GM19043 (cell line): ENCODE measurements around the gene UFM1.
A peak's percentile ranks its signal among the peaks of the same experiment; 100 is the strongest.
"Not testable (repeated sequence)": the region's sequence is repeated elsewhere in the genome, so short reads cannot be mapped to it uniquely, and the experiment has no call there.

Experiments
- ATAC-seq: cut with Tn5 transposase; IDR thresholded peaks from one replicate; pipeline ENCODE4 v1.9.1; 2021; ENCODE audit warnings: low read depth; ENCODE audit not compliant: unreplicated experiment

UFM1 gene

DNA sequence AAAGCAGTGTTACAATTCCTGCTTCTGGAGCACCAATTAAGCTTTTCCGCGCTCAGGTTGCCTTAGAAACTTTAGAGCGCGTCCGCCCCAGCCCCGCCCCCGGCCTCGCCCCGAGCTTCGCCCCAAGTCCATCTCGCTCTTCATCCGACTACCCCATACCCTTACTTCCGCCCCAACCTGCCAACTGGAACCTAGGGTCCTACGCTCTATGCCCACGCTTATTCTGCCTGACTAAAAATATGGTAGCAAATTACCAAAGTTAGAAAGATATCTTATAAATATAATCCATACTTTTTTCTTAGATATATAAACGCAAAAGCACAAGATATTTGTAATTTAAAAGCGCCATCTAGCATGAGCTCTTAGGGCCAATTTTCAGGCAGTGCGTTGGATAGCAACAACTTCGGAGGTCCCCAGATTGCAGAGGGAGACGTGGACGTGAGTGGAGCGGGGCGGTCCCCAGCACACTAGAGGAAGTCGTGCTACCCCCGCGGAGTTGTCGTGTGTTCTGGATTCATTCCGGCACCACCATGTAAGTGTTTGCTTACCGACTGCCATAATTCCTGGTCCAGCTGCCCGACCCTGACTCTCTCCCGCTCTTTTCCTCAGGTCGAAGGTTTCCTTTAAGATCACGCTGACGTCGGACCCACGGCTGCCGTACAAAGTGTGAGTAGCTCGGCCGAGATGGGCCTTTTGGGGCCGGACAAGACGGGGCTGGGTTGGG is at the start of gene UFM1:
Gene UFM1 (plus strand): TSS at position 462 of the 724 bp plus-strand sequence. CDS start 69 bp downstream, at position 531.
- ATAC-seq = peak; percentile 94

DNA sequence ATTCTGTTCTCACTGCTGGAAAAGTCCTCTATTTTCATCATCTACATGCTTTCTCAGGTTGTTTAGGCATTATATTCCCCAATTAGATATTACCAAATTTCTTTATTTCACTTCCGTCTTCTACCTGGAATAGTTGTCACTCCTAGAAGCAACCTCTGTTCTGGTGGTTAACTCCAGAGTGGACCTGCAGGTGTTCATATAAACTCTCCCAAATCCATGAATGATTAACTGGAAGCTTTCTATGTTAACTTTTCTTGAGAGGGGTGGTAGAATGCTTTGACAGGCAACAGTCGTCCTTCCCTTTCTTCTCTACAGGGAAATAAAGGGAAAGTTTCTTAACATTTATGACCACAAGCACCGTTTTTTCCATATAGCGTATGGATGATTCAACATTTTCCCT is 48.4 kb upstream of the UFM1 start:
- no peak for ATAC-seq

DNA sequence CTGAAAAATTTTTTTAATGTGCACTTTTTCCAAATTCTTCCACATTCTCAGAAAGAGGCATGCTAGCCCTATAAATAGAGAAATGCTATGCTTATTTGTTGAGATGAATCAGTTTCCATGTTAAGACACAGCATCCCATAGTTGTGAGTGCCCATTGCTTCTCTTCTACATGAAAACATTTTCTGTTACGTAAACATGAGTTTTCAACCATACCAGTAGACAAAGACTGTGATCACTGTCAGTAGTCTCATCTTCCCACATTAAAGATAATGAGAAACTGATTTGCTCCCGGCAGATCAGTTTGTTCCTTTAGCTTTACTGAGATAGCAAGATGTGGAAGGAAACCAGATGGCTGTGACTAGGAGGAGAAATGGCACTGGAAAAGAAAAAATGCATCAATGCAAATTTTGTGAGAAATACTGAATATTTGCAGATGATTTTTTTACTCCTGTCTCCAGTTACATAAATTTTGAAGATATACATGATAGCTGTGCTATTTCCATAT is 45.8 kb upstream of the UFM1 start:
- no peak for ATAC-seq

DNA sequence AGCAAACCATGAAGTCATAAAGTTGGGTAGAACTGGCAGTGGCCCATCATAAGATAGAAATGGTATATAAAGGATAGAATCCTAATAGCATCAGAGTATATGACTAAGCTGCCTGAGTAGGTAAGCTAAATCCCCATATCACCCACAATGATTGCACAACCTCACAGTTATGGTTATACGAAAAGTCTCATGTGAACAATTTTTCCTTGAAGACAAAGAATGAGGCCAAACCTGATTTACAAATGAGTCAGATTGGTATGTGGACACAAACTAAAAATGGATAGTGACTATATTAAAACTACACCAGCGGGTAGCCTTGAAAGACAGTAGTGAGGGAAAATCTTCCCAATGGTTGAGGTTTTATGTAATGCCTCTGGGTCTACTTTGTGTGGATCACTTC is 40.9 kb upstream of the UFM1 start:
- no peak for ATAC-seq

DNA sequence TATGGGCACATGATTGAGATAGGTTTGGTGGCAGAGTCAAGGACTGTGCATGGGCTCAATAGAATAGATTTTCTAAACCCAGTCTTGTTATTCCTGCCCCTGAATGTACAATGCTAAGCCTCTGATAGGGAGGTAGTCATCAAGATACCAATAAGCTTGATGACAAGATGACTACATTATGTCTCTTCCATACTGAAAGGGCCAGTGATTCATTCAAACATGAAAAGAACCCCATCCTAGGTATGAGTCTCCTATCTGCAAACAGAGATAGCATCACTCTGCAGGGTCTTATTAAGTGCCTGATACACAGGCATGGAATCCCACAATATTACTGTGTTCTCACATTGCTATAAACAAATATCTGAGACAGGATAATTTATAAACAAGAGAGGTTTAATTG is 40.3 kb upstream of the UFM1 start:
- no peak for ATAC-seq

DNA sequence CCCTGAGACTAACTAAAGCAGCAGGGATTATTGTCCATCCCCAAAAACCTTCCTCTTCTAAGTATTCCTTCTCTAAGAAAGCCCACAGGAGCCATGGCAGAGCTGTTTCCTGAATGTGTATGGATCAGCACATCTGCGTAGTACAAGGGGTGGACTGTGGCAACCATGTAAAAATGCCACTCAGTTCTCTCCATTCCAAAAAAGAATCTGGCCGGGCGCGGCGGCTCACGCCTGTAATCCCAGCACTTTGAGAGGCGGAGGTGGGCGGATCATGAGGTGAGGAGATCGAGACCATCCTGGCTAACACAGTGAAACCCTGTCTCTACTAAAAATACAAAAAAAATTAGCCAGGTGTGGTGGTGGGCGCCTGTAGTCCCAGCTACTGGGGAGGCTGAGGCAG is 38.5 kb upstream of the UFM1 start:
- ATAC-seq = not testable (repeated sequence)

DNA sequence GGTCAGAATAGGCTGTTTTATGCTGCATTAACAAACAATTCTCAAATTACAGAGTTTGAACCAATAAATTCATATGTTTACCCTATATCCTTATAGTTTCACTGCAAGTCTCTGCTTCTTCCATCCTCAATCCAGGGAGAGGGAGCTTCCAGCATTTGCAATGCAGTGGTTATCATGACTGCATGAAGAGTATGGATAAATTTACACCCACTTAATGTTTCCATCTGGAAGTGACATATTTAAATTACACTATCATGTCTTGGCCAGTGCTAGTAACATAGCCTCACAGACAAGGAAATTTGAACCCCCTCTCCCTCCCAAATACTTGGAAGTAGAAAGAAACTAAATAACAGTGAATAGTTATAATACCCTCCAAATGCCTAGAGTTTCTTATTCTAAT is 33.5 kb upstream of the UFM1 start:
- no peak for ATAC-seq

DNA sequence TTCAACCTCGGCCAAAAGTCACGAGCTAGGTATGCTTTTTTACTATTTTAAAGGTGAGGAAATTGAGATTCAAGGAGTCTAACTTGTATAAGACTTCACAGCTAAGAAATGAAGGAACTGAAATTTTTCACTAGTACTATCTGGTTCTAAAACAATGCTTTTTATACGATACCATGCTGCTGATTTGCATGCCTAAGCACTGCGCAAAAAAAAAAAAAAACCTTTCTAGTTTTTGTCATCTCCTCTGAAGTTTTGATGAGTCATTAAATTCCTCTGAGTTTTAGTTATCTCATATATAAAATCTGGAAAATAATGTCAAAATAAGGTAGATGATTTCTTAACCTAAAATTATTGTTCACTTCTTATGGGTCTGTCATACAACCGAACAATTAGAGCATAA is 28.0 kb upstream of the UFM1 start:
- ATAC-seq = no peak

DNA sequence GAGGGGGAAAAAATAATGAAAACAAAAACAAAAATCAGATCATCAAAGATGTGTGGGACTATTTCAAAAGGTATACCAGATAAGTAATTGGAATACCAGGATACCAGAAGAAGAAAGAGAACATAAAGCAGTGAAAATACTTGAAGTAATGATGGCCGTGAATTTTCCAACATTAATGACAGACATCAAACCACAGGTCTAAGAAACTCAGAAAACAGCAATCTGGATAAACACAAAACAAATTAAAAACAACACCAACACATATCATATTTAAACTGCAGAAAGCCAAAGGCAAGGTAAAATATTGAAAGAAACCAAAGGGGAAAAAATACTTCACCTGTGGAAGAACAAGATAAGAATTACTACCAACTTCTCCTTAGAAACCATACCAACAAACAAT is 24.2 kb upstream of the UFM1 start:
- no peak for ATAC-seq

DNA sequence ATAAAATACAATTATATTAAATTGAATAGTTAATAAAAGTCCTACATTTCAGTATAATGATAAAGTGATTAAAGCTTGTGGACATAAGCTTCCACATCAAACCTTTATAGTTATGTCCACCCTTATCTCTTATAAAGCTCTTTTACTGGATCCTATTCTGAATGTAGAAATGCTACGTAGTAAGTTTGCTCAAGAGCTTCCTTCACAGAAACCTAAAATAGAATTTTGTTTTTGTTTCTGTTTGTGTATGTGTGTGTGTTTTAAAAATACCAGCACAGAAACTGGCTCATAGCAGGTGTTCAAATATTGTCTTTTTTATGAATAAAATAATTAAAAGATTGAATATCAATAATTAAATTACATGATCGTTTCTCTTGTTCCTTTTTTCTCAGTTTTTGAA is 21.0 kb upstream of the UFM1 start:
- ATAC-seq = no peak

DNA sequence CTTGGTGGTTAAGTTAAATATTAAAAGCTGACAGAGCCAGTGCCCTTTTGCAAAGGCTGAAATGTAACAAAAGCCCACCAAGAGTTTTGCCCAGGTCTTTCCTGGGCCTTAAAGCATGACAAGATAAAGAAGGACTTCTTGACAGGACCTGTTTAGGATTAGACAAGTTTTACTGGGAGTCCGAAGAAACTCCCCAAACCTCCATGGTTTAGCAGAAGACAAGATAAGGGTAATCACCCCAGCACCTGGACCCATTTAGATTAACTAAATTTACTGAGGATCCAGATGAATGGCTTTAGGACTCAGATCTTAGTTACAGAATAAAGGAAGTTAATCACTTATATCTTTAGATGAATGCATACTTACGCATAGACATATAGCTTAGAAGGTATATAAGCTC is 14.8 kb upstream of the UFM1 start:
- no peak for ATAC-seq

DNA sequence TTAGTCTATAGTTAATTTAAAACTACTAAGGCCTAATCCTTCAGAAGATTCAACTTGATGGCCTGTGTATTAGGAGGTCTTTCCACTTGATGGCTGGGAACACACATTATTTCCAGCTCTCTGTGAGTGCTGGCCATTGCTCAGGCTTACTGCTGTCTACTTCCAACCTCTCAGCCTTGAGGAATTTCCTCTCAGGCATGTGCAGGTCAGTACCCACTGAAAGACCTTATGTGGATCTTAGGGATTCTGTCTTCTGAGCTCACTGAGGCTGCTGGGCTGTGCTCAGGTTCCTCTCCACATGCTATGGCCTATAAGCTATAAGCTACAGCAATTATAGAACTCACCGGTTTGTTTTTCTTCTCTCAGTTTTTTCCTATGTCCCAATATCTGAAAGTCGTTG is 11.6 kb upstream of the UFM1 start:
- ATAC-seq = no peak

DNA sequence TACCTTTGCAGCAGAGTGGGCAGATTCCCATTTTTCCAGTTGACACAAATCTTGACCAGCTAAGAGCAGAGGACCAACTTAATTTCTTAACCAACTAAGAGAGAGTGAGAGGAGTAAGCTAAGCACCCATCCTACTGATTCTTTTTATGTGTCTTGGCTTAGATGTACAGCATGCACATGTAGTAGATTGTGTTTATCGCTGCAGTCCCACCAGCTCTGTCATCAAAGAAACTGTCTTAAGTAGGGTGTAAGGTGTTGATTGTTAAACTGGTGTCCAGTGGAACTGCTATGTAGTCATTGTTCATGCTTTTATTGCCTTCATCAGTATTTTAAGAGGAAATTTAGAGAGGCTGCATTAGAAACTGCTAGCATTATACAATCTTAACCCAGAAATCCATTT is 9.0 kb upstream of the UFM1 start:
- ATAC-seq = no peak

DNA sequence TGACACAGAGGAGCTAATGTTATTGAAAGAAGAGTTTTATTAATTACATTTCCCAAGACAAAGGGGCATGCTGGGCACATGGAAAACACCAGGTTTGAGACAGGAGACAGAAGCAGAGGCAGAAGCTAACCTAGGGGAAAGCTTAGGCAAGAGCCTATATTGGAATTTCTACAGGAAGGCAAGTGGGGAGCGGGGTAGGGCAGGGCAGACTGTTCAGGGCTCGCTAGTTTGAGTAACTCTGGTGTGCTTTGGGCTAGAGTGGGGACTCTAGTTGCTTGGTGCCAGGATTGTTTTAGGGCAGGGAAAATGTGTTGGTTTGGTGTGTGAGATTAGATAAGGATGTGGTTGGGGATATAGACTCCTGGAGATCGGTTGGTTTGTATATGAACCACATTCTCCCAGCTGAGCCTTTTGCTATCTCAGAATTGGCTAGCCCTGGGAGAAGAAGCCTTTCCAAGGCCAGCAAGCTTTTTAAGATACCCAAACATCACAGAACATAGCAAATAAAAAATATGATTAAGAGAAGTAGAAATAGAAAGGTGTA is 8.4 kb upstream of the UFM1 start:
- no peak for ATAC-seq

DNA sequence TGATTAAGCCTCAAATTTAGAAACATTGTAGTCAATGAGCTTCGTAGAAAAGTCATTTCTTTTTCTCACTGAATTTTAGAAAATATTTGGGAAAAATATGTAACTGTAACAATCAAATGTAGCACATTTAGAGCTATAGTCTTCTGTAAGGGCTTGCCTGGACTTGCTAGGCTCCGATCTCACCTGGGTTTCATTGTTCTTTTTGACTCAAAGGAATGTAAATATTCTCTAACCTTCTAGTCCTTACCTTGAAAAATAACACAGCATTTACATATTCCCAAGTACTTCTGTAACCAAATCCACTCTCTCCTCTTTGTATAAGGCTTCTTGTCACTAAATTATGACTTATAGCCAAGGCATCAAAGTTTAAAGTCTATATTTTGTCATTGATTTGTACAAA is 2.9 kb upstream of the UFM1 start:
- ATAC-seq = no peak

DNA sequence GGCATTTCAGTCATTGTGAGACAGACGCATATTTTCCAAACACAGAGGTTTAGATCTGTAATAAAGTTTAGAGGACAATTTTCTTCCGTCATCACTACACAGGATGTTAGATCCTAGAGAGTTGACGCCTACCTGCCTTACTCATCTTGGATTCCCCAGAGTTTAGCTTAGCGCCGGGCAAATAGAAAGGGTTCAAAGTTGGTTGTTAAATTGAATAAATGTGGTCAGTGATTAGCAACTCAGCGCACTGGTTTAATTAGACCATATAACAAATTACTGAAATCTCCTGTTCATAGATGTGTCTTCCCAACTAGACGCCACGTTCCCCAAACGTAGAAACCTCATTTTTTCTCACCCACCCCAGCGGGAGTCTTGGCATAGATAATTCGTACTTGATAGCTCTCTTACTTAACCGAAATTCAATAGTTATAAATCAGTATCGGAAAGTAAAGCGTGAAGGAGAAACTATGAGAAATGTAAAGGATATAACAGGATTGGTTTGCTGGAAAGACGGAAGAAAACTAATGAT is 726 bp upstream of the UFM1 start:
- ATAC-seq = peak; percentile 6

DNA sequence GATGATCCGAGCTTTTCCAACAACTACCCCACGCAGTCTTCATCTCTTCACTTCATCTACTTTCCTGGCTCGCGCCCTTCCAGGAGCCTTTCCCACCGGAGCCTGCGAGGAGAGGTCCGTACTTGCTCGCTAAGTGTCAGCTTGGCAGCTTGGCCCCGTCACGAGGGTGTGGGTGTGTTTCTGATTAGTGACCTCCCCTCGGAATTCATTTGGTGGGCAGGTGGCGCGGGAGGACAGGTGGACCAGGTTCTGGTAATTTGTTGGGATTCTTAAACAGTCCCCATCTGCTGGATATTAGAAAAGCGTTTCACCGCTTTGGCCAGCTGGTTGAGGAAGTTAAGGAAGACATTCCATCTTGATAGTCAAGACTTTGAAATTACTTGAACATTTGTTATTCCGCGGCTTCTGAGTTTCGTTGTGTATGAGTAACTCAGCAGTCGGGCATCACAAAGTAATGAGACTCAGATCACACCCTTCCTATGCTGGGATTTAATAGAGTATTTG is 515 bp downstream of the UFM1 start:
- ATAC-seq = peak; percentile 27

DNA sequence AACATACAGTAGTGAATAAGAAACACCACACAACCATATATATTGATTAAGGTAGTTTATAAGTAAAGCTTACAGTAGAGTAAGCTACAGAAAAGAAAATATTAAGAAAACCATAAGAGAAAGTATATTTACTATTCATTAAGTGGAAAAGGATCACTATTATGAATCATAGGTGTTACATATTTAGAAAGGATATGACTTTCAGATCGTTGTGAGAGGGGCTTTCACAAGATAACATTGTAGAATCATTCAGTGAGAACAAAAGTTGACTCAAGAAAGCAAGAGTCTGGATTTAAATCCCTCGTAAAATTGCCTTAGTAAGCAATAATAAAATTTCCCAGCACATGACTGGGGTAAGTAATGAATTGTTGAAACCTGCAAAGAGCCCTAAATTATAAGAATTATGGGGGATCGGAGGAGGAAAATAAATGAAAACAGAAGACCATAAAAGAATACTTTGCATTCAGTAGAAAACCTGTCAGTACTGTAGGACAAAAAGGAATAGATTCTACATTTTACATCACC is 6.0 kb downstream of the UFM1 start:
- ATAC-seq = no peak

DNA sequence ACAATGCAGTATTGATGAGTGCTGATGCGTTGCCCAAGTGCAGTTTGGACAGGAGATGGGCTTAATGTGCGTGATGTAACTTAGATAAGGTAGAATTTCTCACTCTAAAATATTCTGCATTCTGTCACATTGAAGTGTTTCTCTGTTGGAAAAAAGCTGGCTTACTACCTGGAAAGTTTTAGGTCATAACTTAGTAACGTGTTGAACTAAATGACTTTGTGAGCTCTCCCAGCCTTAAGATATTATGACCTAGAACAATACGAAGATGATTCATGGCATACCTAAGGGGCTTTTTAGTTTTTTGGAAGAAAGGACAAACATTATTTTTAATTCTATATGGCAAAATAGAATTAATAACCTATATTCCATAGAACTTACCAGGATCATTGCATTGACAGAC is 9.0 kb downstream of the UFM1 start:
- ATAC-seq = no peak

DNA sequence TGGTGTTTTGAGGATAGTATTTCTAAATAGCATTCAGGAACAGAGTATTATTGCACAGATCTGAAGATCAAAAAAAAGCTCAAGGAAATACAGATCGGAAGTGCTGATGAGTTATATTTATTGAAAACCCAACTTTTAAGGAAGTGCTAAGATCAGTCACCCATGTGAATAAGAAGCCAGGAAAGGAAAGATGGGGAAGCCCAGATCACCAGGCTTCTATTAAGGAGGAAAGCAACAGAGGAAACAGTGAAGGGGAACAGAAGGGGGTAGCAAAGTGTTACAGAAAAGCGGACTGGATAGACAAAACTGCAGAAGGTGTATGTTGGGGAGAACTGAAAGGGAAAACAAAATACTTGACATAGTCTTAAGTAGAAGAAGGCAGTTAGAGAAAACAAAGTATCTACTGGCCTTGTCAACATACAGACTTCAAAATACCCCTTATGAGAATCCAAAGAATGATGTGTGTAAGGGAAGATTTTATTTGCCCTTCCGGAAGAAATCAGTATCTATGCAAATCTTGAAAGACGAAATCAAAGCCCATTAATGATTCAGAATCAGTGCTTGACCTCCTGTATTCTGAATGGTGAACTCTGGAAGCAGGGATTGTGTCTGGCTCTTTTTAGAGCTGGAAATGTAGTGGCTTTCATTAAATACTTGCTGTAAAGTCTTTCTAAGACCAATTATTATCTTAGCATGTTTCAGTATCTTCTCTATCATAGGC is 12.1 kb downstream of the UFM1 start:
- no peak for ATAC-seq

DNA sequence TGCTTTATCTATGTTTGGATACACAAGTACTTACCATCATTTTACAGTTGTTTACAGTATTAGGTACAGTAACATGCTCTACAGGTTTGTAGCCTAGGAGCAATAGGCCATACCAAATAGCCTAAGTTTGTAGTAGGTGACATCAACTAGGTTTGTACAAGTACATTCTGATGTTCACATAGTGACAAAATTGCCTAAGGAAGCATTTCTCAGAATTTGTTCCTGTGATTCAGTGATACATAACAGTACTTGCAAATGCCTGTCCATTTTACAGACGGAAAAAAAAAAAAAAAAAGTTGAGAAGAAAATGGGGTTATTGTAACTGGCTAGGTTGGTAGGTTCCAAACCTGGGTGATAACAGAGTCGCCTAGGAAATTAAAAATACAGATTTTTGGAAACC is 13.6 kb downstream of the UFM1 start:
- no peak for ATAC-seq
